Measurements from ENCODE around the gene RBM38.

RBM38 gene

GRCh38 chr20:57372157-57372556, 19.0 kb upstream of the RBM38 start:
- H3K4me3 ChIP-seq: no peak overlapping the region
- no peak overlapping the region for H3K27ac ChIP-seq
- DNase-seq (ENCODE audit: low read depth, low spot score): no peak
- H3K9me3 ChIP-seq (ENCODE audit: low read depth, low read length): no peaks in the 10 kb centered on the region
- H3K9ac ChIP-seq (ENCODE audit: insufficient read length): no peak overlapping the region
- peaks cover 98% of the 10 kb centered on the region for H3K36me3 ChIP-seq (ENCODE audit: insufficient read depth, low read length)
- TF ChIP-seq FOXP2 (optimal IDR thresholded peaks at IDR 0.05; ENCODE audit: control extremely low read depth, extremely low read length, insufficient read depth) (no peak), EZH2 (IDR thresholded peaks at IDR 0.05) (no peak), POLR2AphosphoS5 (IDR thresholded peaks at IDR 0.05; ENCODE audit: borderline replicate concordance, low read depth, low read length) (no peak)

- no peak overlapping the region for H3K4me3 ChIP-seq
- H3K36me3 ChIP-seq (ENCODE audit: insufficient read depth, low read length): peaks cover 98% of the 10 kb centered on the region
- no peak for TF ChIP-seq EZH2 (IDR thresholded peaks at IDR 0.05)
- no peak for TF ChIP-seq POLR2AphosphoS5 (IDR thresholded peaks at IDR 0.05; ENCODE audit: borderline replicate concordance, low read depth, low read length)
- TF ChIP-seq FOXP2 (optimal IDR thresholded peaks at IDR 0.05; ENCODE audit: control extremely low read depth, extremely low read length, insufficient read depth): no peak
- DNase-seq (ENCODE audit: low read depth, low spot score): no peak
- H3K27ac ChIP-seq: no peak overlapping the region
- H3K9ac ChIP-seq (ENCODE audit: insufficient read length): no peak overlapping the region
- H3K9me3 ChIP-seq (ENCODE audit: low read depth, low read length): no peaks in the 10 kb centered on the region
Observed at GRCh38 chr20:57372581-57373350, 18.4 kb upstream of the RBM38 start.

- no peak for TF ChIP-seq POLR2AphosphoS5 (IDR thresholded peaks at IDR 0.05; ENCODE audit: borderline replicate concordance, low read depth, low read length)
- no peak for TF ChIP-seq FOXP2 (optimal IDR thresholded peaks at IDR 0.05; ENCODE audit: control extremely low read depth, extremely low read length, insufficient read depth)
- TF ChIP-seq EZH2 (IDR thresholded peaks at IDR 0.05): no peak
Observed at GRCh38 chr20:57374343-57374930, 16.8 kb upstream of the RBM38 start.

GRCh38 chr20:57374931-57375651, 16.1 kb upstream of the RBM38 start:
- H3K36me3 ChIP-seq (ENCODE audit: insufficient read depth, low read length): peaks cover 85% of the 10 kb centered on the region
- no peak overlapping the region for H3K27ac ChIP-seq
- no peak overlapping the region for H3K4me3 ChIP-seq
- no peak for DNase-seq (ENCODE audit: low read depth, low spot score)
- TF ChIP-seq EZH2 (IDR thresholded peaks at IDR 0.05) (no peak), POLR2AphosphoS5 (IDR thresholded peaks at IDR 0.05; ENCODE audit: borderline replicate concordance, low read depth, low read length) (no peak), FOXP2 (optimal IDR thresholded peaks at IDR 0.05; ENCODE audit: control extremely low read depth, extremely low read length, insufficient read depth) (no peak)
- H3K9ac ChIP-seq (ENCODE audit: insufficient read length): no peak overlapping the region
- no peaks in the 10 kb centered on the region for H3K9me3 ChIP-seq (ENCODE audit: low read depth, low read length)

More at GRCh38 chr20:57374343-57374930, 16.8 kb upstream of the RBM38 start:
- Histone ChIP-seq H3K9ac (ENCODE audit: insufficient read length) (no peak overlapping the region), H3K4me3 (no peak overlapping the region), H3K9me3 (ENCODE audit: low read depth, low read length) (no peaks in the 10 kb centered on the region), H3K36me3 (ENCODE audit: insufficient read depth, low read length) (peaks cover 92% of the 10 kb centered on the region), H3K27ac (no peak overlapping the region)
- no peak for DNase-seq (ENCODE audit: low read depth, low spot score)

DNA sequence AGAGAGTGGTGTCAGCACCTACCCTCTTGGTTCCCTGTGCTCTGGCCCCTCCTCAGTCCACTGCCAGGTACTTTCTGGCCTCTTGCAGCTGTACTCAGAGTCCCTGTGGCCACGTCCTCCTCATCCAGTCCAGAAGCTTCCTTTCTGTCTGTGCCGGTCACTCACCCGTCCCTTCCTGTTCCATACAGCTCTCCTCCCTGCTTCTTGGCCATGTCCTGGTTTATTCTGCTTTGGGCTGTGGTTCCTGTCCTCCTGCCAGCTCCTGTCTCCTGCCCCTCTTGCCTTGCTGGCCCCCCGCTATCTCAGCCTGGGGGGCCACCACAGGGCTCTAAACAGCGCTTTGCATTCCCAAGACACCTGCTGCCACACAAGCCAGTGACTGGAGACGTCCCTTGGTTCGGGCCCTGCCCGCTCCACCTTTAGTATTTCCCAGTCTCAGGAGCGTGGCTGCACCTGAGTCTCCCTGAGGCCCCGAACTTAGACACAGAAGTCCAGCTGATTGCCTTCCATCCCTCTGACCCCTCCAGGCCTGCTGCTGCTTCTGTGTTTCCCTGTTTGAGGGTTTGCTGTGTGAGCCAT, 15.5 kb upstream of the RBM38 start:
- H3K9ac ChIP-seq (ENCODE audit: insufficient read length): no peak overlapping the region

GRCh38 chr20:57377350-57377749, 13.8 kb upstream of the RBM38 start:
- Histone ChIP-seq H3K9me3 (ENCODE audit: low read depth, low read length) (no peaks in the 10 kb centered on the region), H3K27ac (no peak overlapping the region), H3K9ac (ENCODE audit: insufficient read length) (no peak overlapping the region), H3K36me3 (ENCODE audit: insufficient read depth, low read length) (peaks cover 66% of the 10 kb centered on the region), H3K4me3 (no peak overlapping the region)
- no peak for TF ChIP-seq POLR2AphosphoS5 (IDR thresholded peaks at IDR 0.05; ENCODE audit: borderline replicate concordance, low read depth, low read length)
- TF ChIP-seq FOXP2 (optimal IDR thresholded peaks at IDR 0.05; ENCODE audit: control extremely low read depth, extremely low read length, insufficient read depth): no peak
- TF ChIP-seq EZH2 (IDR thresholded peaks at IDR 0.05): no peak
- DNase-seq (ENCODE audit: low read depth, low spot score): no peak

More for the DNA sequence above, 15.5 kb upstream of the RBM38 start:
- no peak overlapping the region for H3K27ac ChIP-seq
- DNase-seq (ENCODE audit: low read depth, low spot score): no peak
- no peak overlapping the region for H3K4me3 ChIP-seq
- H3K9me3 ChIP-seq (ENCODE audit: low read depth, low read length): no peaks in the 10 kb centered on the region
- H3K36me3 ChIP-seq (ENCODE audit: insufficient read depth, low read length): peaks cover 79% of the 10 kb centered on the region
- TF ChIP-seq FOXP2 (optimal IDR thresholded peaks at IDR 0.05; ENCODE audit: control extremely low read depth, extremely low read length, insufficient read depth): no peak
- TF ChIP-seq EZH2 (IDR thresholded peaks at IDR 0.05): no peak
- TF ChIP-seq POLR2AphosphoS5 (IDR thresholded peaks at IDR 0.05; ENCODE audit: borderline replicate concordance, low read depth, low read length): no peak

GRCh38 chr20:57378107-57378506, 13.1 kb upstream of the RBM38 start:
- no peak for DNase-seq (ENCODE audit: low read depth, low spot score)
- Histone ChIP-seq H3K9ac (ENCODE audit: insufficient read length) (no peak overlapping the region), H3K9me3 (ENCODE audit: low read depth, low read length) (no peaks in the 10 kb centered on the region), H3K36me3 (ENCODE audit: insufficient read depth, low read length) (peaks cover 60% of the 10 kb centered on the region), H3K4me3 (no peak overlapping the region), H3K27ac (no peak overlapping the region)
- TF ChIP-seq POLR2AphosphoS5 (IDR thresholded peaks at IDR 0.05; ENCODE audit: borderline replicate concordance, low read depth, low read length) (no peak), EZH2 (IDR thresholded peaks at IDR 0.05) (no peak), FOXP2 (optimal IDR thresholded peaks at IDR 0.05; ENCODE audit: control extremely low read depth, extremely low read length, insufficient read depth) (no peak)

Measured in SK-N-MC (cell line).